GM23338 (cell line): ENCODE results near the gene AKR1C2. TPM values are rescaled to one million over a fixed set of nuclear protein-coding genes. Genes with fewer than 3 reads are reported as not detected.
A peak's percentile ranks its signal among the peaks of the same experiment; 100 is the strongest.

Experiments
- ATAC-seq: fragments of 200-7000 bp; cut with Tn5 transposase; 3 replicates; pipeline ENCODE4 v1.9.1; 2020
- DNase-seq: peaks from one replicate; pipeline ENCODE4 v3.0.0-alpha.2; 2015; ENCODE audit warnings: low spot score
- H2AFZ ChIP-seq: fragments of 200-600 bp; sonication (generic); 2 replicates; pipeline ENCODE4 v1.8.0; 2016; ENCODE audit warnings: antibody characterized with exemption, mild to moderate bottlenecking, moderate library complexity
- H3F3A ChIP-seq: fragments of 200-600 bp; sonication (generic); replicated peaks from 2 replicates; pipeline ENCODE4 v1.8.0; 2017; ENCODE audit warnings: antibody characterized with exemption, mixed run types, low read depth
- H3K27ac ChIP-seq: fragments of 200-600 bp; sonication (generic); 2 replicates; pipeline ENCODE4 v1.6.1; 2016; ENCODE audit warnings: low read depth
- H3K27me3 ChIP-seq: fragments of 200-600 bp; sonication (generic); 2 replicates; pipeline ENCODE4 v1.8.0; 2016; ENCODE audit warnings: mild to moderate bottlenecking, mixed run types, moderate library complexity; ENCODE audit not compliant: insufficient read depth
- H3K36me3 ChIP-seq: fragments of 200-600 bp; sonication (generic); 2 replicates; pipeline ENCODE4 v1.8.0; 2016; ENCODE audit warnings: mild to moderate bottlenecking; ENCODE audit not compliant: insufficient read depth
- H3K4me1 ChIP-seq: fragments of 200-600 bp; sonication (generic); 2 replicates; pipeline ENCODE4 v1.8.0; 2016; ENCODE audit warnings: mild to moderate bottlenecking, moderate library complexity; ENCODE audit not compliant: insufficient read depth
- H3K4me2 ChIP-seq: fragments of 200-600 bp; sonication (generic); 2 replicates; pipeline ENCODE4 v1.7.1; 2017; ENCODE audit warnings: mixed run types
- H3K4me3 ChIP-seq: fragments of 200-600 bp; sonication (generic); 2 replicates; pipeline ENCODE4 v1.6.1; 2016; ENCODE audit warnings: mixed run types
- H3K79me2 ChIP-seq: fragments of 200-600 bp; sonication (generic); replicated peaks from 2 replicates; pipeline ENCODE4 v1.8.0; 2017; ENCODE audit warnings: mild to moderate bottlenecking; ENCODE audit not compliant: insufficient read depth
- H3K9me2 ChIP-seq: fragments of 200-600 bp; sonication (generic); 2 replicates; pipeline ENCODE4 v1.8.0; 2017; ENCODE audit not compliant: insufficient read depth
- H4K20me1 ChIP-seq: fragments of 200-600 bp; sonication (generic); replicated peaks from 2 replicates; pipeline ENCODE4 v1.8.0; 2017; ENCODE audit warnings: mild to moderate bottlenecking; ENCODE audit not compliant: insufficient read depth
- H3K27ac Mint-ChIP-seq: 2 replicates; pipeline ENCODE4 v1.8.0; 2020; ENCODE audit warnings: inconsistent platforms, mild to moderate bottlenecking, moderate library complexity, mixed read lengths
- H3K27me3 Mint-ChIP-seq: 3 replicates; pipeline ENCODE4 v1.8.0; 2022; ENCODE audit warnings: low read depth, mild to moderate bottlenecking, moderate library complexity, mixed read lengths, inconsistent platforms; ENCODE audit not compliant: insufficient read depth, poor library complexity
- H3K36me3 Mint-ChIP-seq: 3 replicates; pipeline ENCODE4 v1.8.0; 2021; ENCODE audit warnings: low read depth, mild to moderate bottlenecking, inconsistent platforms, moderate library complexity, mixed read lengths
- H3K4me1 Mint-ChIP-seq: 3 replicates; pipeline ENCODE4 v1.8.0; 2020; ENCODE audit warnings: mild to moderate bottlenecking, inconsistent platforms, mixed read lengths
- H3K4me3 Mint-ChIP-seq: 3 replicates; pipeline ENCODE4 v1.8.0; 2021; ENCODE audit warnings: moderate library complexity, mild to moderate bottlenecking, inconsistent platforms, mixed read lengths
- H3K9me3 Mint-ChIP-seq: 3 replicates; pipeline ENCODE4 v1.8.0; 2020; ENCODE audit warnings: moderate library complexity, mild to moderate bottlenecking, inconsistent platforms, mixed read lengths
- NANOG ChIP-seq: IDR thresholded peaks from 2 replicates; pipeline ENCODE4 v1.6.1; 2016; ENCODE audit warnings: antibody characterized with exemption, borderline replicate concordance
- POLR2AphosphoS5 ChIP-seq: IDR thresholded peaks from 2 replicates; pipeline ENCODE4 v1.6.1; 2016; ENCODE audit warnings: antibody characterized with exemption, low read depth
- STAT1 ChIP-seq: IDR thresholded peaks from one replicate; pipeline ENCODE4 v1.6.1; 2016; ENCODE audit warnings: antibody characterized with exemption; ENCODE audit not compliant: unreplicated experiment
- ZNF462 ChIP-seq: fragments of 250-450 bp; sonication (Bioruptor Pico); IDR thresholded peaks from 2 replicates; pipeline ENCODE4 v1.5.0; 2020; ENCODE audit warnings: mild to moderate bottlenecking, moderate library complexity
- polyA plus RNA-seq: library from polyadenylated mRNA; unstranded; fragments of >200 nt; fragmentation: Nextera tagmentation; extraction: Ambion mirVana; gene quantifications from 2 replicates; pipeline ENCODE4 v1.2.1, GENCODE V29; 2016
- total RNA-seq: library from RNA; depleted of rRNA; stranded (reverse); fragments of >200 nt; shearing (Covaris generic); gene quantifications from 2 replicates; pipeline ENCODE4 v1.2.3, GENCODE V29; 2014

AKR1C2 gene
- total and polyA plus RNA-seq, 2 experiments from 2014 or later: 0.35 to 0.86 TPM

- TF ChIP-seq ZNF462 (CRISPR knock-in tag) (no peak), STAT1 (no peak), POLR2AphosphoS5 (no peak)
Measured at GRCh38 chr10:4945766-4946717, 57.6 kb downstream of the AKR1C2 start (continued).

- ATAC-seq: peak; percentile 78
- H3K27ac Mint-ChIP-seq: peak overlapping the region; percentile 22; the same call in 1 of the 2 replicates
- peak overlapping the region; percentile 55 for H3K4me2 ChIP-seq
Measured at GRCh38 chr10:4944841-4945240, 58.8 kb downstream of the AKR1C2 start.

More at GRCh38 chr10:4944841-4945240, 58.8 kb downstream of the AKR1C2 start:
- Mint-ChIP-seq H3K4me1 (peaks cover 51% of the 10 kb centered on the region), H3K27me3 (no peaks in the 10 kb centered on the region), H3K36me3 (no peaks in the 10 kb centered on the region; the same call in 2 of the 3 replicates), H3K9me3 (peaks cover 2% of the 10 kb centered on the region; the same call in 2 of the 3 replicates), H3K4me3 (no peak overlapping the region; the same call in 2 of the 3 replicates)
- peak overlapping the region; percentile 37 for H3K4me3 ChIP-seq
- H3K79me2 ChIP-seq: no peaks in the 10 kb centered on the region
- H2AFZ ChIP-seq: no peak overlapping the region
- no peaks in the 10 kb centered on the region for H3K27me3 ChIP-seq
- peak overlapping the region; percentile 94 for H3K27ac ChIP-seq
- H3K36me3 ChIP-seq: no peaks in the 10 kb centered on the region
- no peaks in the 10 kb centered on the region for H4K20me1 ChIP-seq
- 0 out of 2 replicates have a peak, but pooled peaks cover 2% of the 10 kb centered on the region for H3F3A ChIP-seq
- peak; percentile 52 for DNase-seq
- no peak for TF ChIP-seq POLR2AphosphoS5
- TF ChIP-seq NANOG: peak; percentile 28; the same call in 1 of the 2 replicates
- H3K9me2 ChIP-seq: peaks cover 24% of the 10 kb centered on the region
- H3K4me1 ChIP-seq: peaks cover 43% of the 10 kb centered on the region
